Cortex of kidney (tissue), 1 donor: ENCODE measurements around the gene TMEM272.

Experiments
- DNase-seq: peaks from one replicate; lab custom pipeline; 2025; lab: John Stamatoyannopoulos, UW

The TMEM272 gene

GRCh38 chr13:51844862-51845573, at the start of gene TMEM272:
TMEM272 (minus strand) TSS chr13:51845177; CDS start chr13:51838530, 6,647 bp downstream.
- DNase-seq: no peak

- DNase-seq: no peak
These were observed 49.3 kb upstream of the TMEM272 start for GRCh38 chr13:51894239-51894638.

- DNase-seq: no peak
These were observed 47.7 kb upstream of the TMEM272 start for GRCh38 chr13:51892657-51893056.

- no peak for DNase-seq
These were observed 42.5 kb upstream of the TMEM272 start for GRCh38 chr13:51887468-51887867.

GRCh38 chr13:51885651-51886050, 40.7 kb upstream of the TMEM272 start:
- DNase-seq: no peak

- no peak for DNase-seq
These were observed 38.2 kb upstream of the TMEM272 start for GRCh38 chr13:51883226-51883600.

GRCh38 chr13:51882570-51883225, 37.7 kb upstream of the TMEM272 start:
- no peak for DNase-seq

GRCh38 chr13:51881296-51881695, 36.3 kb upstream of the TMEM272 start:
- DNase-seq: no peak

- no peak for DNase-seq
These were observed 34.2 kb upstream of the TMEM272 start for GRCh38 chr13:51879133-51879532.

GRCh38 chr13:51874651-51875050, 29.7 kb upstream of the TMEM272 start:
- no peak for DNase-seq

- no peak for DNase-seq
These were observed 28.9 kb upstream of the TMEM272 start for GRCh38 chr13:51873837-51874236.

- DNase-seq: no peak
These were observed 28.3 kb upstream of the TMEM272 start for GRCh38 chr13:51873117-51873798.

- DNase-seq: no peak
These were observed 25.6 kb upstream of the TMEM272 start for GRCh38 chr13:51870616-51871015.

- no peak for DNase-seq
These were observed 24.9 kb upstream of the TMEM272 start for GRCh38 chr13:51869916-51870315.

GRCh38 chr13:51867062-51867461, 22.1 kb upstream of the TMEM272 start:
- DNase-seq: no peak

- no peak for DNase-seq
These were observed 20.9 kb upstream of the TMEM272 start for GRCh38 chr13:51865838-51866237.

- no peak for DNase-seq
These were observed 18.0 kb upstream of the TMEM272 start for GRCh38 chr13:51862957-51863356.

- no peak for DNase-seq
These were observed 16.8 kb upstream of the TMEM272 start, which contains the start of gene CCDC70 for GRCh38 chr13:51861723-51862300. CCDC70 (plus strand) TSS chr13:51861969; CDS start chr13:51865412, 3,443 bp downstream.

GRCh38 chr13:51858433-51859247, 13.7 kb upstream of the TMEM272 start:
- no peak for DNase-seq

- no peak for DNase-seq
These were observed 12.0 kb upstream of the TMEM272 start for GRCh38 chr13:51856998-51857397.

GRCh38 chr13:51856027-51856736, 11.2 kb upstream of the TMEM272 start:
- no peak for DNase-seq
